Thoracic aorta (tissue), 2 donors: ENCODE measurements around the gene ERC1. TPM values are rescaled to one million over a fixed set of nuclear protein-coding genes. Genes with fewer than 3 reads are reported as not detected.
A peak's percentile ranks its signal among the peaks of the same experiment; 100 is the strongest.

Source experiments
- ATAC-seq: fragments of 150-250 bp; one replicate; pipeline ENCODE4 v1.8.0; 2017; ENCODE audit warnings: low read depth; ENCODE audit not compliant: insufficient number of reproducible peaks, low FRiP score
- DNase-seq: peaks from one replicate; pipeline ENCODE4 v3.0.0-alpha.2; 2020; ENCODE audit warnings: low spot score
- H3K27ac ChIP-seq, 2 donors: fragments of 200-600 bp; sonication (generic); 1 replicate in 1 of 2; 2 replicates in 1 of 2; pipeline ENCODE4 v1.5.1; 2016; ENCODE audit warnings: mild to moderate bottlenecking in 2 of 2, moderate library complexity in 2 of 2
- H3K27me3 ChIP-seq: fragments of 200-600 bp; sonication (generic); replicated peaks from 2 replicates; pipeline ENCODE4 v1.6.0; 2016; ENCODE audit warnings: mild to moderate bottlenecking; ENCODE audit not compliant: insufficient read depth
- H3K36me3 ChIP-seq: fragments of 200-600 bp; sonication (generic); one replicate; pipeline ENCODE4 v1.5.1; 2016
- H3K4me1 ChIP-seq, 2 donors: fragments of 200-600 bp; sonication (generic); 1 replicate in 1 of 2; 2 replicates in 1 of 2; pipeline versions ENCODE4 v1.5.1 to v1.6.0; 2016; ENCODE audit warnings: low read depth in 2 of 2, mild to moderate bottlenecking in 1 of 2; ENCODE audit not compliant: control insufficient read depth in 1 of 2
- H3K4me3 ChIP-seq: fragments of 200-600 bp; sonication (generic); 2 replicates; pipeline ENCODE4 v1.5.1; 2016; ENCODE audit warnings: mild to moderate bottlenecking
- H3K9me3 ChIP-seq: fragments of 200-600 bp; sonication (generic); 2 replicates; pipeline ENCODE4 v1.5.1; 2016
- CTCF ChIP-seq: fragments of 200-600 bp; sonication (generic); IDR thresholded peaks from one replicate; pipeline ENCODE4 v1.5.1; 2019; ENCODE audit warnings: antibody characterized with exemption
- total RNA-seq, 2 donors: library from RNA; depleted of rRNA; stranded (reverse); fragments of >200 nt; gene quantifications; one replicate each; pipeline versions ENCODE4 v1.1.0 to v1.2.3, GENCODE V29; 2016

ERC1 gene
- total RNA-seq, 2 donors from 2014 or later, result 45.8 to 80.0 TPM

- no peaks in the 10 kb centered on the region for H3K9me3 ChIP-seq
- H3K27me3 ChIP-seq, result no peaks in the 10 kb centered on the region
- ATAC-seq, result no peak
- peaks cover 3 to 13% of the 10 kb centered on the region in 2 donors for H3K4me1 ChIP-seq
- H3K36me3 ChIP-seq, result no peaks in the 10 kb centered on the region
- H3K4me3 ChIP-seq, result no peak overlapping the region
- H3K27ac ChIP-seq, result no peak overlapping the region
- TF ChIP-seq CTCF, result no peak
- DNase-seq, result no peak
These were observed 524.0 kb downstream of the ERC1 start for GRCh38 chr12:1515010-1515409.

GRCh38 chr12:1515428-1515827, 524.4 kb downstream of the ERC1 start:
- no peak for TF ChIP-seq CTCF

GRCh38 chr12:1517007-1517406, 526.0 kb downstream of the ERC1 start:
- Histone ChIP-seq H3K9me3 (no peaks in the 10 kb centered on the region), H3K27ac (no peak overlapping the region), H3K27me3 (no peaks in the 10 kb centered on the region), H3K36me3 (no peaks in the 10 kb centered on the region), H3K4me3 (no peak overlapping the region), H3K4me1 (peaks cover 3 to 14% of the 10 kb centered on the region in 2 donors)
- DNase-seq, result no peak
- TF ChIP-seq CTCF, result peak; percentile 10
- no peak for ATAC-seq

More at GRCh38 chr12:1515428-1515827, 524.4 kb downstream of the ERC1 start:
- Histone ChIP-seq H3K36me3 (no peaks in the 10 kb centered on the region), H3K9me3 (no peaks in the 10 kb centered on the region), H3K4me3 (no peak overlapping the region), H3K27me3 (no peaks in the 10 kb centered on the region), H3K4me1 (peaks cover 3 to 14% of the 10 kb centered on the region in 2 donors), H3K27ac (no peak overlapping the region)
- ATAC-seq (no peak), DNase-seq (no peak)

GRCh38 chr12:1517734-1518525, 526.9 kb downstream of the ERC1 start:
- H3K9me3 ChIP-seq, result no peaks in the 10 kb centered on the region
- no peak overlapping the region for H3K27ac ChIP-seq
- H3K4me1 ChIP-seq, result peaks cover 3 to 14% of the 10 kb centered on the region in 2 donors
- no peak for ATAC-seq
- no peak overlapping the region for H3K4me3 ChIP-seq
- no peaks in the 10 kb centered on the region for H3K27me3 ChIP-seq
- no peak for DNase-seq
- no peak for TF ChIP-seq CTCF
- H3K36me3 ChIP-seq, result no peaks in the 10 kb centered on the region

- Histone ChIP-seq H3K4me3 (no peak overlapping the region), H3K9me3 (no peaks in the 10 kb centered on the region)
These were observed 527.8 kb downstream of the ERC1 start for GRCh38 chr12:1518591-1519516.

More at GRCh38 chr12:1518591-1519516, 527.8 kb downstream of the ERC1 start:
- Histone ChIP-seq H3K27me3 (no peaks in the 10 kb centered on the region), H3K27ac (no peak overlapping the region), H3K36me3 (no peaks in the 10 kb centered on the region), H3K4me1 (peaks cover 3 to 14% of the 10 kb centered on the region in 2 donors)
- TF ChIP-seq CTCF, result no peak
- ATAC-seq (no peak), DNase-seq (no peak)
